GM12878 (cell line): ENCODE data around the gene CLASRP. TPM values are rescaled to one million over a fixed set of nuclear protein-coding genes. Genes with fewer than 3 reads are reported as not detected.

Experiments
- ATAC-seq: fragments of 200-7000 bp; cut with Tn5 transposase; 3 replicates; pipeline ENCODE4 v1.9.1; 2020; ENCODE audit warnings: mild to moderate bottlenecking, moderate library complexity
- BruUV-seq: library from RNA; stranded (reverse); fragments of 400-500 nt; replicated peaks from 2 replicates; lab custom pipeline; 2021; lab: Mats Ljungman, UMichigan
- CTCF ChIA-PET: fragments of 300-600 bp; sonication (Branson Sonifier 250); formaldehyde crosslinking; extraction: SDS; loops from one replicate; lab custom pipeline; 2021; ENCODE audit warnings: inconsistent platforms; lab: Yijun Ruan, JAX
- POLR2A ChIA-PET: fragments of 350-600 bp; formaldehyde crosslinking; extraction: SDS; loops from one replicate; lab custom pipeline; 2021; ENCODE audit warnings: inconsistent platforms; lab: Charles Lee
- RAD21 ChIA-PET: fragments of 300-600 bp; sonication (Branson Sonifier 250); formaldehyde crosslinking; loops from one replicate; lab custom pipeline; 2023; ENCODE audit warnings: antibody characterized with exemption; ENCODE audit not compliant: unreplicated experiment; lab: Charles Lee
- SMC1A ChIA-PET: fragments of 300-600 bp; sonication (Branson Sonifier 250); formaldehyde crosslinking; loops from one replicate; lab custom pipeline; 2023; ENCODE audit not compliant: unreplicated experiment, uncharacterized antibody; lab: Charles Lee
- DNase-seq: peaks from one replicate; pipeline ENCODE4 v3.0.0-alpha.2; 2011; ENCODE audit warnings: low read depth, low spot score
- FAIRE-seq: peaks from 3 replicates; lab custom pipeline; 2011; peaks lifted over from hg19 to GRCh38; lab: Jason Lieb, UNC
- H2AFZ ChIP-seq: 2 replicates; pipeline ENCODE4 v1.6.0; 2011; ENCODE audit warnings: low read depth, low read length, control low read depth; ENCODE audit not compliant: control insufficient read depth
- H3K27ac ChIP-seq: 2 replicates; pipeline ENCODE4 v1.5.1; 2011; ENCODE audit warnings: control low read depth; ENCODE audit not compliant: control insufficient read depth, insufficient read depth
- H3K27me3 ChIP-seq, 2 experiments: replicated peaks in 1 of 2; 2 replicates each; pipeline versions ENCODE4 v1.6.0 to v1.6.1; 2011; ENCODE audit warnings: low read length in 1 of 2; ENCODE audit not compliant: control insufficient read depth in 2 of 2, insufficient read depth in 2 of 2
- H3K36me3 ChIP-seq, 2 experiments: 2 replicates each; pipeline ENCODE4 v1.5.1; 2011; ENCODE audit warnings: low read length in 1 of 2; ENCODE audit not compliant: control insufficient read depth in 2 of 2, insufficient read depth in 2 of 2
- H3K4me1 ChIP-seq: 2 replicates; pipeline ENCODE4 v1.6.1; 2011; ENCODE audit warnings: mild to moderate bottlenecking, low read length, moderate library complexity, mixed read lengths; ENCODE audit not compliant: control insufficient read depth, insufficient read depth
- H3K4me2 ChIP-seq: 2 replicates; pipeline ENCODE4 v1.6.0; 2011; ENCODE audit warnings: control low read depth; ENCODE audit not compliant: control insufficient read depth, insufficient read depth
- H3K4me3 ChIP-seq: fragments of 200-600 bp; sonication (generic); 2 replicates; pipeline ENCODE4 v1.5.1; 2016
- H3K79me2 ChIP-seq: 2 replicates; pipeline ENCODE4 v1.6.0; 2011; ENCODE audit warnings: low read length; ENCODE audit not compliant: control insufficient read depth, insufficient read depth
- H3K9ac ChIP-seq: 2 replicates; pipeline ENCODE4 v1.8.0; 2011; ENCODE audit warnings: low read length, control low read depth, mixed read lengths; ENCODE audit not compliant: control insufficient read depth, insufficient read depth
- H3K9me3 ChIP-seq: replicated peaks from 3 replicates; pipeline ENCODE4 v1.5.1; 2011; ENCODE audit warnings: mild to moderate bottlenecking, low read length; ENCODE audit not compliant: control insufficient read depth, insufficient read depth
- H4K20me1 ChIP-seq: 2 replicates; pipeline ENCODE4 v1.6.0; 2011; ENCODE audit not compliant: control insufficient read depth, insufficient read depth
- ATF7 ChIP-seq: fragments of 450-650 bp; IDR thresholded peaks from 2 replicates; pipeline ENCODE4 v1.6.1; 2016; ENCODE audit warnings: low read depth, mild to moderate bottlenecking
- DPF2 ChIP-seq: fragments of 450-650 bp; IDR thresholded peaks from 2 replicates; pipeline ENCODE4 v1.6.1; 2017; ENCODE audit warnings: mild to moderate bottlenecking
- EP300 ChIP-seq, 2 experiments: fragments of 150-350 bp in 1 of 2; IDR thresholded peaks; 2 replicates each; pipeline ENCODE4 v1.6.1; 2011 to 2012; ENCODE audit warnings: low read depth in 2 of 2, low read length in 2 of 2, borderline replicate concordance in 1 of 2, improper control_type of control experiment in 1 of 2, inconsistent platforms in 1 of 2; ENCODE audit not compliant: control insufficient read depth in 1 of 2
- HDGF ChIP-seq: fragments of 450-650 bp; IDR thresholded peaks from 2 replicates; pipeline ENCODE4 v1.6.1; 2016; ENCODE audit warnings: antibody characterized with exemption
- IKZF2 ChIP-seq, 2 experiments: fragments of 450-650 bp; IDR thresholded peaks; 2 replicates each; pipeline ENCODE4 v1.6.1; 2017; ENCODE audit warnings: mild to moderate bottlenecking in 2 of 2, moderate library complexity in 2 of 2
- JUNB ChIP-seq: IDR thresholded peaks from 2 replicates; pipeline ENCODE4 v1.6.1; 2016; ENCODE audit warnings: antibody characterized with exemption, mild to moderate bottlenecking
- MTA3 ChIP-seq: IDR thresholded peaks from 2 replicates; pipeline ENCODE4 v1.6.1; 2012; ENCODE audit warnings: low read length, inconsistent platforms, borderline replicate concordance
- MXI1 ChIP-seq: fragments of 150-350 bp; IDR thresholded peaks from 2 replicates; pipeline ENCODE4 v1.6.1; 2011; ENCODE audit warnings: low read depth, mild to moderate bottlenecking, inconsistent platforms, low read length, improper control_type of control experiment
- NFXL1 ChIP-seq: fragments of 450-650 bp; IDR thresholded peaks from 2 replicates; pipeline ENCODE4 v1.6.1; 2017; ENCODE audit warnings: antibody characterized with exemption, mild to moderate bottlenecking, borderline replicate concordance
- NR2C2 ChIP-seq: IDR thresholded peaks from 2 replicates; pipeline ENCODE4 v1.6.1; 2011; ENCODE audit warnings: borderline replicate concordance, low read depth; ENCODE audit not compliant: control insufficient read depth, insufficient read length
- POLR2A ChIP-seq: IDR thresholded peaks from 2 replicates; pipeline ENCODE4 v1.6.1; 2011; ENCODE audit warnings: low read depth, mild to moderate bottlenecking, low read length
- POLR2AphosphoS5 ChIP-seq: IDR thresholded peaks from 2 replicates; pipeline ENCODE4 v1.6.1; 2011; ENCODE audit warnings: mild to moderate bottlenecking, low read length, inconsistent platforms
- RAD21 ChIP-seq: IDR thresholded peaks from 2 replicates; pipeline ENCODE4 v1.6.1; 2011; ENCODE audit warnings: mild to moderate bottlenecking, low read depth, low read length, moderate library complexity; ENCODE audit not compliant: insufficient read depth
- RELA ChIP-seq: fragments of 450-650 bp; IDR thresholded peaks from 2 replicates; pipeline ENCODE4 v1.8.0; 2014; ENCODE audit warnings: borderline replicate concordance; ENCODE audit not compliant: partially characterized antibody
- SMARCA5 ChIP-seq: fragments of 450-650 bp; IDR thresholded peaks from 2 replicates; pipeline ENCODE4 v1.6.1; 2017; ENCODE audit warnings: mild to moderate bottlenecking
- SPI1 ChIP-seq: IDR thresholded peaks from 2 replicates; pipeline ENCODE4 v1.6.1; 2011; ENCODE audit warnings: low read depth, mild to moderate bottlenecking, low read length, moderate library complexity, borderline replicate concordance; ENCODE audit not compliant: insufficient read depth
- TCF12 ChIP-seq: IDR thresholded peaks from 2 replicates; pipeline ENCODE4 v1.6.1; 2011; ENCODE audit warnings: low read depth, mild to moderate bottlenecking, low read length
- ZNF217 ChIP-seq: fragments of 450-650 bp; IDR thresholded peaks from 2 replicates; pipeline ENCODE4 v1.6.1; 2017; ENCODE audit warnings: antibody characterized with exemption, mild to moderate bottlenecking
- WGBS: methylation state at CpG from one replicate; pipeline ENCODE4 v1.1.6; 2016; ENCODE audit warnings: low lambda C conversion rate; ENCODE audit not compliant: insufficient replicate concordance, insufficient coverage; ENCODE audit errors: missing lambda C conversion rate; 5-methylcytosine and 5-hydroxymethylcytosine counted together
- in situ Hi-C: fragments of 300-500 bp; cut with MboI; formaldehyde crosslinking; loops from 9 replicates; pipeline ENCODE4 v1.14.3; 2018; ENCODE audit warnings: mixed read lengths
- intact Hi-C: fragments of 100-400 bp; cut with micrococcal nuclease; formaldehyde crosslinking; loops from one replicate; pipeline ENCODE4 v1.14.2; 2022; ENCODE audit not compliant: unreplicated experiment
- polyA plus RNA-seq, 11 experiments: library from polyadenylated mRNA; depleted of rRNA in 4 of 11; unstranded in 6 of 11; stranded (reverse) in 5 of 11; fragments of >200 nt; fragmentation: Nextera tagmentation in 4 of 11; fragmentation: Illumina TruSeq in 1 of 11; extraction: Ambion mirVana in 4 of 11; extraction: Trizol in 1 of 11; gene quantifications; 1 replicate in 1 of 11; 2 replicates in 10 of 11; pipeline versions ENCODE4 v1.2.1 to v1.2.3, GENCODE V29; 2011 to 2016; ENCODE audit warnings: inconsistent platforms in 2 of 11, missing spikeins in 2 of 11, low read depth in 1 of 11
- total RNA-seq, 4 experiments: library from RNA; depleted of rRNA in 3 of 4; stranded (reverse); fragments of >200 nt in 3 of 4; fragmentation: Illumina TruSeq in 1 of 4; extraction: Trizol in 1 of 4; gene quantifications; 2 replicates each; pipeline versions ENCODE4 v1.2.1 to v1.2.3, GENCODE V29; 2013 to 2021
- TF ChIP-seq, protein P1 (sequence below): IDR thresholded peaks from 2 replicates; pipeline ENCODE4 v1.6.1; 2011; ENCODE audit warnings: low read depth, mild to moderate bottlenecking, low read length, moderate library complexity, borderline replicate concordance; ENCODE audit errors: extremely low read depth
- TF ChIP-seq, protein P2 (sequence below): fragments of 450-650 bp; IDR thresholded peaks from 2 replicates; pipeline ENCODE4 v1.6.1; 2017; ENCODE audit warnings: mild to moderate bottlenecking, low read depth, inconsistent platforms; ENCODE audit not compliant: poor library complexity, severe bottlenecking
- TF ChIP-seq, protein P3 (sequence below): fragments of 450-650 bp; IDR thresholded peaks from 2 replicates; pipeline ENCODE4 v1.6.1; 2017; ENCODE audit warnings: antibody characterized with exemption, mild to moderate bottlenecking, moderate library complexity

Gene CLASRP
- total and polyA plus RNA-seq, 10 of the 15 experiments (the other 5 are each of a cell fraction or from before 2014, with no cell fraction given): 0.68 to 75.8 (median 30.2) TPM

DNA sequence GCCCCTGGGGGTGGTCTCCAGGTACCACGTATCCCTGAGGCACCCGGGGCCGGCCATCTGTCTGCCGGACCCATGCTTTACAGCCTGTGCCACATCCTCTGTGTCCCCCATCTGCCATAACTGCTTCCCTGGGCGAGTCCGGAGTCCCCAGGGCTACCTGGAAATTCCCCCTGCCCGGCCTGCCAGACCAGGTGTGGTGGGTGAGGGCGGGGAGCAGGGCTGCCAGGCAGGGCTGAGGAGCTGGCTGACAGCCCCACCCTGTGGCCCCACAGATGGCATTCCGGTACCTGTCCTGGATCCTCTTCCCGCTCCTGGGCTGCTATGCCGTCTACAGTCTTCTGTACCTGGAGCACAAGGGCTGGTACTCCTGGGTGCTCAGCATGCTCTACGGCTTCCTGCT, 47.9 kb upstream of the CLASRP start:
- Histone ChIP-seq H3K36me3 (peaks cover 0 to 32% of the 10 kb centered on the region in 2 experiments; a peak in 3 of 4 replicates), H3K4me3 (no peak overlapping the region), H3K27me3 (no peaks in the 10 kb centered on the region), H3K4me2 (no peak overlapping the region), H4K20me1 (no peaks in the 10 kb centered on the region), H2AFZ (no peak overlapping the region), H3K9me3 (no peaks in the 10 kb centered on the region), H3K9ac (no peak overlapping the region), H3K79me2 (no peaks in the 10 kb centered on the region), H3K4me1 (peaks cover 12% of the 10 kb centered on the region), H3K27ac (peak overlapping the region; percentile 1)
- 56% methylated on average over 12 of the region's 12 CpGs for WGBS
- in situ Hi-C loops (no loop called here), intact Hi-C loops (no loop called here)
- DNase-seq (no peak), FAIRE-seq (no peak), ATAC-seq (peak; percentile 41)
- BruUV-seq: no TSS peak
- RAD21 ChIA-PET: interaction anchor here (1.5 to 3.5 kb wide), 2 partner anchors 49 to 69 kb away, joined by 5 to 16 read pairs; partner anchors contain the start of gene CLASRP
- CTCF ChIA-PET: interaction anchor here (3.0 to 3.5 kb wide), 2 partner anchors 10 to 68 kb away, joined by 17 to 70 read pairs; partner anchors contain the start of gene RELB
- POLR2A ChIA-PET: interaction anchor here (0.5 to 4.1 kb wide), 4 partner anchors 10 to 146 kb away, joined by 3 to 24 read pairs (median 4); partner anchors contain the start of gene RELB
- SMC1A ChIA-PET: interaction anchor here (0.6 to 1.1 kb wide), 2 partner anchors 40 to 61 kb away, joined by 3 to 4 read pairs; no protein-coding TSS in a partner anchor
- TF ChIP-seq TCF12 (no peak), JUNB (no peak), NR2C2 (no peak), HDGF (no peak), DPF2 (0 out of 2 replicates have a peak, but pooled peaks have one; percentile 22), ZNF217 (no peak), SPI1 (no peak), MTA3 (no peak), RELA (no peak), SMARCA5 (0 out of 2 replicates have a peak, but pooled peaks have one; percentile 8), EP300 (IDR thresholded peaks at IDR 0.05; ENCODE audit: borderline replicate concordance in 1 of 2, control insufficient read depth in 1 of 2, low read depth in 2 of 2, low read length in 2 of 2) (no peak), ATF7 (no peak), NFXL1 (no peak), POLR2A (peak; percentile 29; the same call in 1 of the 2 replicates), MXI1 (no peak), POLR2AphosphoS5 (no peak), IKZF2 (IDR thresholded peaks at IDR 0.05) (no peak), RAD21 (no peak)
- TF ChIP-seq, protein P1, sequence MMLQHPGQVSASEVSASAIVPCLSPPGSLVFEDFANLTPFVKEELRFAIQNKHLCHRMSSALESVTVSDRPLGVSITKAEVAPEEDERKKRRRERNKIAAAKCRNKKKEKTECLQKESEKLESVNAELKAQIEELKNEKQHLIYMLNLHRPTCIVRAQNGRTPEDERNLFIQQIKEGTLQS: no peak
- TF ChIP-seq, protein P2, sequence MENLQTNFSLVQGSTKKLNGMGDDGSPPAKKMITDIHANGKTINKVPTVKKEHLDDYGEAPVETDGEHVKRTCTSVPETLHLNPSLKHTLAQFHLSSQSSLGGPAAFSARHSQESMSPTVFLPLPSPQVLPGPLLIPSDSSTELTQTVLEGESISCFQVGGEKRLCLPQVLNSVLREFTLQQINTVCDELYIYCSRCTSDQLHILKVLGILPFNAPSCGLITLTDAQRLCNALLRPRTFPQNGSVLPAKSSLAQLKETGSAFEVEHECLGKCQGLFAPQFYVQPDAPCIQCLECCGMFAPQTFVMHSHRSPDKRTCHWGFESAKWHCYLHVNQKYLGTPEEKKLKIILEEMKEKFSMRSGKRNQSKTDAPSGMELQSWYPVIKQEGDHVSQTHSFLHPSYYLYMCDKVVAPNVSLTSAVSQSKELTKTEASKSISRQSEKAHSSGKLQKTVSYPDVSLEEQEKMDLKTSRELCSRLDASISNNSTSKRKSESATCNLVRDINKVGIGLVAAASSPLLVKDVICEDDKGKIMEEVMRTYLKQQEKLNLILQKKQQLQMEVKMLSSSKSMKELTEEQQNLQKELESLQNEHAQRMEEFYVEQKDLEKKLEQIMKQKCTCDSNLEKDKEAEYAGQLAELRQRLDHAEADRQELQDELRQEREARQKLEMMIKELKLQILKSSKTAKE: no peak
- TF ChIP-seq, protein P3, sequence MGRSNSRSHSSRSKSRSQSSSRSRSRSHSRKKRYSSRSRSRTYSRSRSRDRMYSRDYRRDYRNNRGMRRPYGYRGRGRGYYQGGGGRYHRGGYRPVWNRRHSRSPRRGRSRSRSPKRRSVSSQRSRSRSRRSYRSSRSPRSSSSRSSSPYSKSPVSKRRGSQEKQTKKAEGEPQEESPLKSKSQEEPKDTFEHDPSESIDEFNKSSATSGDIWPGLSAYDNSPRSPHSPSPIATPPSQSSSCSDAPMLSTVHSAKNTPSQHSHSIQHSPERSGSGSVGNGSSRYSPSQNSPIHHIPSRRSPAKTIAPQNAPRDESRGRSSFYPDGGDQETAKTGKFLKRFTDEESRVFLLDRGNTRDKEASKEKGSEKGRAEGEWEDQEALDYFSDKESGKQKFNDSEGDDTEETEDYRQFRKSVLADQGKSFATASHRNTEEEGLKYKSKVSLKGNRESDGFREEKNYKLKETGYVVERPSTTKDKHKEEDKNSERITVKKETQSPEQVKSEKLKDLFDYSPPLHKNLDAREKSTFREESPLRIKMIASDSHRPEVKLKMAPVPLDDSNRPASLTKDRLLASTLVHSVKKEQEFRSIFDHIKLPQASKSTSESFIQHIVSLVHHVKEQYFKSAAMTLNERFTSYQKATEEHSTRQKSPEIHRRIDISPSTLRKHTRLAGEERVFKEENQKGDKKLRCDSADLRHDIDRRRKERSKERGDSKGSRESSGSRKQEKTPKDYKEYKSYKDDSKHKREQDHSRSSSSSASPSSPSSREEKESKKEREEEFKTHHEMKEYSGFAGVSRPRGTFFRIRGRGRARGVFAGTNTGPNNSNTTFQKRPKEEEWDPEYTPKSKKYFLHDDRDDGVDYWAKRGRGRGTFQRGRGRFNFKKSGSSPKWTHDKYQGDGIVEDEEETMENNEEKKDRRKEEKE: no peak
